GM18505 (cell line): Measurements from ENCODE around the gene CAPS.

Source experiments
- ATAC-seq: cut with Tn5 transposase; IDR thresholded peaks from one replicate; pipeline ENCODE4 v1.9.1; 2021; ENCODE audit not compliant: unreplicated experiment
- POLR2A ChIP-seq: IDR thresholded peaks from 4 replicates; pipeline ENCODE4 v1.6.1; 2011; ENCODE audit warnings: borderline replicate concordance; ENCODE audit not compliant: insufficient read depth, insufficient read length; ENCODE audit errors: extremely low read depth

Gene CAPS

DNA sequence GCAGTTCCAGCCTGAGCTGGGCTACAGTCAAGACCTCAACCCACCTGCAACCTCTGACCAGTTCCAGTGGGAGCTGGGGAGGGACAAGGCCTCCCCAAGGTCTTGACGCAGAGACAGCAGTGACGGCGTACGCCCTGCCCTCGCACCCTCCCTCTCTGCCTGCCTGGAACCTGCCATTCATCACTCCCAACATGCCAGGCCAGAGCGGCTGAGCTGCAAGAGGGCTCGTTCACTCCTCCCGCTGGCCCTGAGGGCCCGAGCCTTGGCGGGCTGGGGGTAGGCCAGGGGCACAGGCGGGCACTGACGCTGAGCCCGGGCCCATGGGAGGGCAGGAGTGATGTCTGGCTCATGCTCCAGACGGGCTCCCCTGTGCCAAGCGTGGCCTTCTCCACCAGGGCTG, 18.6 kb upstream of the CAPS start:
- no peak for TF ChIP-seq POLR2A
- no peak for ATAC-seq

DNA sequence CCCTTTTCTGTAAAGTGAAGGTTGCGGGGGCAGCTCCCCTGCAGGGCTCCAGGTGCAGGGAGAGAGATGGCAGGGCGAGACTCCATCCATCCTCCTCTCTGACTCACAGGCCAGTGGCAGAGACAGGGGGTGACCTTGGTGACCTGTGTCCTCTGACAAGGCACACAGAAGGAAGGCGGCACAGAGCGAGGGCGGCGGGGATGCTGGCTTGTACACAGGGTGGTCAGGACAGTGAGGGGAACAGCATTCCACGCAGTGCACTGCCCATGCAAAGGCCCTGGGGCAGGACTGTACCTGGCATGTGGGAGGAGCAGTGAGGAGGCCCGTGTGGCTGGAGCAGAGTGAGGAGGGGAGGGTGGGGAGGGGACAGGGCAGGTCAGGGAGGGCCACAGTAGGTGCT, 18.2 kb upstream of the CAPS start:
- no peak for ATAC-seq

DNA sequence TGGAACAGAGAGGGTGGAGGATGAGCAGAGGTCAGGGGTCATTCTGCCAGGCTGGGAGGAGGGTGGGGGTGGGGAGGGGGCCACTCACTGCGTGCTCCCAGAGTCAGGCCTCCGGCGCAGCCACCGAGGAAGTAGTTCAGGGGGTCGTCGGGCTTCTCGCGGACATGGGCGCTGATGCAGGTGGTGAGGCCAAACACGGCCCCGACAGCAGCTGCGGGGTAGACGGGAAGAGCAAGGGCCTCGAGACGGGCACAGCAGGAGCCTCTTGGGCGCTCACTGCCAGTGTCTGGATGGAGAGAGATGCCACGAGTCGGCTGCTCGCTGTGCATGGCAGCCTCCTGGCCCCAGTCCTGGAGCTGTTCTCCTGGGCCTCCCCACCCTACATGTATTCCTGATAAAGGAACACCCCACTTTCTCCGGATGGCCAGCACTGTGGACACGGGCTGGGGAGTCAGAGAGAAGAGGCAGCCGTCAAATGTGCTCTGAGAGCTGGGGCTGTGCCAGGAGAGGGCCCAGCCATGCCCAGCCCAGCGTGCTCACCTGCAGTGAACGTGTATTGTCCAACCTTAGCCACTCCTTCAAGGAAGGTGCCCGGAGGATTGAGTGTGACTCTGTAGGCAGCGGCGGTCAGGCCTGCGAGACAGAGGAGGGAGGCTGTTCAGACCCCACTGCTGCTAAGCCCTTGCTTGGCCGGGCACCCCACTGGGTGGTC, 17.5 kb upstream of the CAPS start:
- no peak for TF ChIP-seq POLR2A
- no peak for ATAC-seq

More for the DNA sequence above, 18.2 kb upstream of the CAPS start:
- no peak for TF ChIP-seq POLR2A

DNA sequence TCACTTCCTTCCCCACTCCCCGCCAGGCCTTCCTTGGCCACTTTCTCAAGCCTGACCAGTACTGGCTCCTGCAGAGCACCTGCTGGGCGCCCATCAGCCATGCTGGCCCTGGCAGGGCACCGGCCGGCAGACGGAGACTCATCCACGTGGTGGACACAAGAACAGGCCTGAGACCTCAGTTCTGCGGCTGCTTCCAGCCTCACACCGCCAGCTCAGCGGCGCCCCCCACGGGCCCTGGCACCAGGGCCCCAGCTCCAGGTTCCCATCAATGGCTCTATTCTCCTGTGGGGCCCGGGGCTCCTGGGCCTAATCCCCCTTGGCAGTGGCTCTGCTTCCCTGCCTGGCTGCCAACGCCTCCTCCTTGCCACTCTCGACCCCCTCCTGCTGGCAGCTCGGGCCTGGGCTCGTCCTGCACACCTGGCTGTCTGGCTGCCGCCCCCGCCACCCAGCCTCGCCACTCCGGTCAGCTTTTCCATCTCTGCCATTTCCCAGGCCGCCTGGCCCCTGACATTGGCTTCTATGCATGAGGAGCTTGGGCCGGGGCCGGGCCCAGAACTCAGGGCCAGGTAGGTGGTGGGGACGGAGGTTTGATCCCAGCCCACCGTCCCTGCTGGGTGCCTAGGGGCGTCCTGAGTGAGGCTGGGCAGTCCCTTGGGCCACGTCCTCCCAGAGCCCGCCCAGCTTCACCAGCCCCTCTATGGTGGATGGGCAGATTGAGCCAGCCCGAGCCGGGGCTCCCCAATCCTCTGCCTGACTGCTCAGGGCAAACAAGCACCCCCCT, 16.7 kb upstream of the CAPS start:
- ATAC-seq = no peak
- TF ChIP-seq POLR2A = no peak

DNA sequence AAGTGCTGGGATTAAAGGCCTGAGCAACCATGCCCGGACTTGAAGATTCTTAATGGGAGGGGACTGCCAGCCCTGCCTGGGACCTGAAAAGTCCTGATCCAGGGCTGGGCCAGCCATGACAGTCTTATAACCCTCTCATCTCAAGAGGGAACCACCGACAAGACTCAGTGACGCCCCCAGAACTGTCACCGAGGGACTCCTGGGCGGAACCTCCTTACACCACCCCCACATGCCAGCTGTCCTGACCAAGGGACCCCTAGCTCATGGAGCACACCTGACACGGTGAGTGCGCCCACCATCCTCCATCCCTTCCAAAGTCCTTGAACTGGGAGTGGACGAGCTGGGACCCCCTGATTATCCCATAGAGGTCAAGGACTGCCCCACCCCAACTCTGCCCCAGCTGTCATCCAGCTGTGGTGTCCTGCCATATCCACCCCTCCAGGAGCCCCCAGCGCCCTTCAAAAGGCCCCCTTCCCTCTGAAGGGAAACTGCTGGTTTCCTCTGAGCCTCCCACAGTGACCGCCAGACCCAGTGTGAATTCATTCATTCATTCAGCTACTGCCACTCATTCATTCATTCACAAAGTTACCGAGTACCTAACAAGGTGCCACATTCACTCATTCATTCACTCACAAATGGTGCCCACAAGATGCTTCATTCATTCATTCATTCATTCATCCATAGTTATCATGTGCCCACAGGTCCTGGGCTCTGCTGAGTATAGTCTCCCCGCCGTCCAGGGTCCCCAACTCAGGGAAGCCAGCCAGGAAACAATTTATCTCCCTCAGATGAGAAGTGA, 14.1 kb upstream of the CAPS start:
- no peak for ATAC-seq
- no peak for TF ChIP-seq POLR2A

DNA sequence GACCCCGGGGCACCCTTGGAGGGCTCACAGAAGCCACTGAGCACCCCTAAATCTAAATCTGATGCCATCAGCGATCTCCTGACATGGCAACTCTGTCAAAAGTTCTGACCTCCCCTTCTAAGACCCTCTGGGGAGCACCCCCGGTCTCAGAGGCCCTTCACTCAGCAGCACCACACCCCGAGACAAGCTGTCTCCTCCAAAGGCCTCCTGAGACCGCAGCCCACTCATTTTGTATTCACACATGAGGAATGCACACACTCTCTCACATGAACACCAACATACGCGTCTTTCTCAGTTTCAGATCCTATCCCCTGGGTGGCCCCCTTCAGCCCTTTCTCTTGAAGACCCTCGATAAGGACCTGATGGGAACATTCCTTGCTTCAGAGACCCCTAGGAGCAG, 13.1 kb upstream of the CAPS start:
- TF ChIP-seq POLR2A = no peak
- no peak for ATAC-seq

DNA sequence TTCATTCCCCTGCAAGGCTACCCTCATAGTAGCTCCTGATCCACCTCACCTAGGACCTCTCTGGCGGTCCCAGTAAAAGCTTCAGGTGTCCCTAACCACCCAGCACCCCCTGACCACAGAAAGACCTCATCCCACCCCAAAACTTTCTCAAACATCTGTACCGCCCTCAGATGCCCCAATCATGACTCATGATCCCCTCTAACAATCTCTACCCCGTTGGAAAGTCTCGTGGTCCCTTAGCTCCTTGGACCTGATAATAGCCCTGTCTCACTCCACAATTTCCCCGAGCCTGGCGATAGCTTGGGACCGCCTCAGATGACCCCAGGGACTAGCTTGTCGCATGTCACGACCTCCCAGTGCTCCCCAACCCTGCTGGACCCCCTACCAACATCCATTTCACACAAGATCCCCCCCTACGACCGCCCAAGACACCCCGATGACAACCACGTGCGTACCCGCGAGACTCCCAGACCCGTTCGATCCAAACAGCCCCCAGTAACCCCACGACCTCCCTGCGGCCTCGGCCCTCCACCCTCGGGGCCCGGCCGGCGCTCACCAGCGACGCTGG, 10.9 kb upstream of the CAPS start:
- no peak for ATAC-seq
- TF ChIP-seq POLR2A = no peak

DNA sequence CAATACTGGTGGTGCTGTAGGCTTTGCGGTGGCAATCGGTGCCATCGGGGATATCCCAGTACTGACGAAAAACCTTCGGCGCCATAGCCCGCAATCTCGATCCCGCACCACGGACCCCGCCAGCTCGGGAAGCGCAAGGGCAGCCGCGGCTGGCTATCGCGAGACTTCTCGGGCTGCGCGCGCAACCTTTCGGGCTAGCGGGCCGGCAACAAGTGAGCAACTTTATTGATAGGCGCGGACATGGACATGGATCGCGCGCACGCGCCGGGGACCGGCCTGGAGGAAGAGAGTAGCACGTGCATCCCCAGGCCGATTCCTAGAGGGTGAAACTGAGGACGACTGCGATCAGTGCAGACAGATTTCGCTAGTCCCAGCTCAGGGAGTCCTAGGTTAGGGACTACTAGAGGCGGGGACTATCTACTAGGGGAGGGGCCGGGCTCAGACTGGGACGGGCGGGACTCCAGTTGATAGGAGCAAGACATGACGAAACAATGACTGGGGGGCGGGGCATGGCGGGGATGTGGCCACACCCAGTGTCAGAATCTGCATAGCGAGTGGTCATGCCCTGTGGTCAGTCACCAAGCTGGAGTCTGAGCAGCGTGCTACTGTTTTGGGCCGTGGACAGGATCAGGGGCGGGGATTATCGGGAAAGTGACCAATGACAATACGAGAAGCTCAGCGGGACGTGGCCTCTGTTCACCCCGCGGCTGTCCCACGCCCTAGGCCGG, 10.3 kb upstream of the CAPS start, which contains the start of gene NDUFA11:
NDUFA11 (minus strand) TSS at position 167 of the 728 bp plus-strand sequence; CDS start at position 85, 82 bp downstream.
- ATAC-seq = peak; percentile 34
- peak; percentile 86 for TF ChIP-seq POLR2A

DNA sequence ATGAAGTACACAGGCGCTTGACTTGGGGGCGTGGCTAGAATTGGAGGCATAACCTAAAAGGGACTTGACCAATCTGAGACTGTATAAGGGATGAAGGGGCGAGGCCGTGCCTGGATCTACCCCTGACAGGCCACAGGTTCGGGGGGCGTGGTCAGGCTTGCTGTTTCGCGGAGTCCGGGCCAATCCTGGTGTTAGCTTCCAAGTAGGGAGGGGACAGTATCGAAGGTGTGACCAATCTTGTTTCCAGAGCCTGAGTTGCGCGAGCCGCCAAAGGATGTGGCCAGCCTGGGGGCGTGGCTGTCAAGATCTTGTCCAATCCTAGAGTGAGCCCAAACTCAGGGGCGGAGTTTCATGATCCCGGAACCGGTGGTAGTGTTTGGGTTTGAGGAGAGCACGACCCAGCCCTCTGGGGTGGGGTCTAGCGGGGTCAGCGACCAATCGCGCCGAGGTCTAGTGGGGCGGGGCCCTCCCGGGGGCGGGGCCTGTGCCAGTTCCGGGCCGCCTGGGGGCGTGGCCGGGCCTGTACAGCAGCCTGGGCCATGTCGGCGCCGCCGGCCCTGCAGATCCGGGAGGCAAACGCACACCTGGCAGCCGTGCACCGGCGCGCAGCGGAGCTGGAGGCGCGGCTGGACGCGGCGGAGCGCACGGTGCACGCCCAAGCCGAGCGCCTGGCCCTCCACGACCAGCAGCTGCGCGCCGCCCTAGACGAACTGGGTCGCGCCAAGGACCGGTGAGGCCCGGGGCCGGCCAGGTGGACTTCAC, 9.5 kb upstream of the CAPS start, which contains the start of gene VMAC:
VMAC (plus strand) TSS at position 521 of the 762 bp plus-strand sequence; CDS start at position 540, 19 bp downstream.
- TF ChIP-seq POLR2A = peak; percentile 66
- peak; percentile 67 for ATAC-seq

DNA sequence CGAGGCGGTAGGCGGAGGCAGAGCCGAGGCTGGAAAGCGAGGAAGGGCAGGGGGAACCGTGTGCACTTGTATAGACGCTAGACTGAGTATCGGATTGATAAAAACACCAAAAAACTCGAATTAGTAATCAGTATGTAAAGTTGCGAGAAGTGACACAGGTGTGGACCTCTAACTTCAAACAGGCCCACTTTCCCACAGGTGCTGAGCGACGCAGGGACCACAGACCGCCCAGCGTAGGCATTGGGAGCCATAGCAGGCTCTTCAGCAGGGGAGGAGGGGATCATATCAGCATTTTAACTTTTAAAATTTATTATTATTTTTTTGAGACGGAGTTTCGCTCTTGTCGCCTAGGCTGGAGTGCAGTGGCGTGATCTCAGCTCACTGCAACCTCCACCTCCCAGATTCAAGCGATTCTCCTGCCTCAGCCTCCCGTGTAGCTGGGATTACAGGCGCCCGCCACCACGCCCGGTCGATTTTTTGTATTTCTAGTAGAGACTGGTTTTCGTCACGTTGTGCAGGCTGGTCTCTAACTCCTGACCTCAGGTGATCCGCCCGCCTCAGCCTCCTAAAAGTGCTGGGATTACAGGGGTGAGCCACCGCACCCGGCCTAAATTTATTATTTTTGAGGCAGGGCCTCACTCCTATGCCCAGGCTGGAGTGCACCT, 8.8 kb upstream of the CAPS start:
- no peak for TF ChIP-seq POLR2A
- ATAC-seq = no peak

DNA sequence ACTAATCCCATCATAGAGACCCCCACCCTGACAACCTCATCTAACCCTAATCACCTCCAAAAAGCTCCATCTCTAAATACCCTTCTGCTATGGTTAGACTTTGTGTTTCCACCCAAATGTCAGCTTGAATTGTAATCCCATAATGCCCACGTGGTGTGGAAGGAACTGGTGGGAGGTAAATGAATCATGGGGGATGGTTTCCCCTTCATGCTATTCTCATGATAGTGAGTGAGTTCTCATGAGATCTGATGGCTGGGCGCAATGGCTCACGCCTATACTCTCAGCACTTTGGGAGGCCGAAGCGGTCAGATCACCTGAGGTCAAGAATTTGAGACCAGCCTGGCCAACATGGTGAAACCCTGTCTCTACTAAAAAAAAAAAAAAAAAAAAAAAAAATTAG, 6.8 kb upstream of the CAPS start:
- no peak for ATAC-seq
- TF ChIP-seq POLR2A = no peak
